Stimulated activated CD4-positive, alpha-beta T cell treated with anti-CD3 and anti-CD28 coated beads, TNF-alpha, amount 100 ng/mL, for 48 hours (primary cell): ENCODE measurements around the gene TAF6.

ENCODE experiments used
- DNase-seq, 3 donors: peaks; one replicate each; pipeline ENCODE4 v3.0.0-alpha.2; 2020; ENCODE audit warnings: low read depth in 3 of 3

TAF6 gene

GRCh38 chr7:100124301-100125230 lies 5.4 kb upstream of the TAF6 start:
- DNase-seq: no peak

- DNase-seq: no peak
These were observed 3.4 kb upstream of the TAF6 start for GRCh38 chr7:100122568-100122967.

- DNase-seq: no peak
These were observed 2.9 kb upstream of the TAF6 start for GRCh38 chr7:100122067-100122466.

- DNase-seq: no peak
These were observed 1.5 kb upstream of the TAF6 start for GRCh38 chr7:100120733-100121036.

- DNase-seq: peak in 2 of 3 donors; percentile 56 to 60
These were observed 993 bp upstream of the TAF6 start for GRCh38 chr7:100119970-100120732.

- DNase-seq: no peak
These were observed 628 bp downstream of the TAF6 start for GRCh38 chr7:100118388-100119071.

- no peak for DNase-seq
These were observed 4.1 kb downstream of the TAF6 start for GRCh38 chr7:100115026-100115425.

- DNase-seq: no peak
These were observed 7.2 kb downstream of the TAF6 start for GRCh38 chr7:100111914-100112313.

GRCh38 chr7:100111156-100111555 lies 8.0 kb downstream of the TAF6 start:
- no peak for DNase-seq

GRCh38 chr7:100109521-100110163 lies 9.5 kb downstream of the TAF6 start:
- DNase-seq: no peak

- no peak for DNase-seq
These were observed 11.3 kb downstream of the TAF6 start for GRCh38 chr7:100107890-100108289.

GRCh38 chr7:100107125-100107737 lies 11.9 kb downstream of the TAF6 start:
- DNase-seq: no peak

- DNase-seq: no peak
These were observed 12.5 kb downstream of the TAF6 start for GRCh38 chr7:100106633-100107032.

GRCh38 chr7:100105534-100105933 lies 13.6 kb downstream of the TAF6 start:
- no peak for DNase-seq

GRCh38 chr7:100102950-100103840 lies 16.0 kb downstream of the TAF6 start:
- DNase-seq: no peak

GRCh38 chr7:100101016-100101862 lies 17.9 kb downstream of the TAF6 start, which contains the start of the genes AP4M1 and MCM7:
AP4M1 (plus strand) TSS chr7:100101643; CDS start chr7:100101715, 72 bp downstream.
MCM7 (minus strand) TSS chr7:100101397; CDS start chr7:100101294, 103 bp downstream.
- DNase-seq: peak; percentile 96 to 98 (median 97)

- peak; percentile 75 to 83 (median 77) for DNase-seq
These were observed 18.6 kb downstream of the TAF6 start for GRCh38 chr7:100100420-100101015.

- no peak for DNase-seq
These were observed 19.7 kb downstream of the TAF6 start for GRCh38 chr7:100099452-100099851.

GRCh38 chr7:100098913-100099312 lies 20.2 kb downstream of the TAF6 start:
- DNase-seq: no peak
